ENCODE data around the gene CCDC185. TPM values are rescaled to one million over a fixed set of nuclear protein-coding genes. Genes with fewer than 3 reads are reported as not detected.

The CCDC185 gene
- total RNA-seq, 1 donor from 2014 or later = not detected

- Mint-ChIP-seq H3K4me3 (no peak overlapping the region), H3K9me3 (no peaks in the 10 kb centered on the region), H3K27me3 (ENCODE audit: low read depth) (peaks cover 42% of the 10 kb centered on the region), H3K36me3 (no peaks in the 10 kb centered on the region), H3K27ac (no peak overlapping the region), H3K4me1 (no peaks in the 10 kb centered on the region)
- no peak for DNase-seq (ENCODE audit: low spot score in 2 of 2, unreplicated experiment in 2 of 2)
- no peak for TF ChIP-seq CTCF (IDR thresholded peaks at IDR 0.05; ENCODE audit: unreplicated experiment)
These were observed 45.6 kb upstream of the CCDC185 start for GRCh38 chr1:223347583-223347982.

DNA sequence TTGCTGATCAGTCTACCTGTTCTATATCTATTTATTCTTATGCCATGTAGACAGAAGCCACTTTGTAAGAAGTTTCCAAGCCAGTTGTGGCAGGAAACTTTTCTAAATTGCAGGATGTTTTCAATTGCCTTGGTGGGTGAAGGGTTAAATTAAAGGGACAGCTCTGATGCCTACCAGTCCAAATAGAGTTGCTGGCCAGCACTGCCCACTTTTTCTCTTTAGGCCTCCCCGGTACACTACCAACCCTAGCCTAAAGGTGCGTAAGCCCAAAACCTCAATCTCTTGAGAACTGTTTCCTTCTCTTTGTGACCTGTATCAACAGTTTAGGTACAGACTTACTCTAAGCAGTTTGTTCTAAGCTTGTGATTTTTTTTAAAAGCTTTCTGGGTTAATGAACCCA, 44.8 kb upstream of the CCDC185 start:
- DNase-seq (ENCODE audit: low spot score in 2 of 2, unreplicated experiment in 2 of 2) = no peak
- peaks cover 50% of the 10 kb centered on the region for H3K27me3 Mint-ChIP-seq (ENCODE audit: low read depth)
- H3K36me3 Mint-ChIP-seq = no peaks in the 10 kb centered on the region
- H3K4me3 Mint-ChIP-seq = no peak overlapping the region
- no peaks in the 10 kb centered on the region for H3K4me1 Mint-ChIP-seq
- TF ChIP-seq CTCF (IDR thresholded peaks at IDR 0.05; ENCODE audit: unreplicated experiment) = no peak
- H3K27ac Mint-ChIP-seq = no peak overlapping the region
- H3K9me3 Mint-ChIP-seq = no peaks in the 10 kb centered on the region

- DNase-seq (ENCODE audit: low spot score in 2 of 2, unreplicated experiment in 2 of 2) = no peak
- Mint-ChIP-seq H3K4me1 (no peaks in the 10 kb centered on the region), H3K27me3 (ENCODE audit: low read depth) (peaks cover 55% of the 10 kb centered on the region), H3K27ac (no peak overlapping the region), H3K9me3 (no peaks in the 10 kb centered on the region), H3K36me3 (no peaks in the 10 kb centered on the region), H3K4me3 (no peak overlapping the region)
- TF ChIP-seq CTCF (IDR thresholded peaks at IDR 0.05; ENCODE audit: unreplicated experiment) = no peak
These were observed 44.0 kb upstream of the CCDC185 start for GRCh38 chr1:223349241-223349640.

DNA sequence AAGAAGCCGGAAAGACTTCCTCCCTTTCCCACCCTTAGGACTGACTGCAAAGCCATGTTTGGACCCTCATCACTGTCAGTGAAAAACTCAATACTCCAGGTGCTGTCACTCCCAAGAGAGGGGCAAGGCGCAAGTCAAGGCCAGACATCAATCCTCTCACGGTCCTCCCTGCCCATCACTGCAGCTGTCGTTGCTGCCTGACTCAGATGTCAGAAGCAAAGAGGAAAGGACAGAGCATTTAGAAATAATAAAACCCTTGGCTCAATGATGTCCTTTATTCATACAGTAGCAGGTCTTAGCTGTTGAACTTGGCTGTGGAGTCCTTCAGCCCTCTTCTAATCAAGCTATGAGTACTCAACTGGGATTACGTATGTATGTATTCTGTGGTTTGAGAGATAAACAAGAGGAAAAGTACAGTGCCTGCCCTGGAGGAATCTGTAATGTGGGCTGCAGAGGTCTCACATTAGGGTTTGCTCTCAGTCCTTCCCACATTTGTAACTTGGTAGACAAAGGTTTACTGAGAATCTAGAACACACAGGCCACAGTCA, 42.8 kb upstream of the CCDC185 start:
- Mint-ChIP-seq H3K36me3 (no peaks in the 10 kb centered on the region), H3K27me3 (ENCODE audit: low read depth) (peaks cover 64% of the 10 kb centered on the region), H3K4me1 (no peaks in the 10 kb centered on the region), H3K27ac (no peak overlapping the region), H3K4me3 (no peak overlapping the region), H3K9me3 (no peaks in the 10 kb centered on the region)
- TF ChIP-seq CTCF (IDR thresholded peaks at IDR 0.05; ENCODE audit: unreplicated experiment) = no peak
- DNase-seq (ENCODE audit: low spot score in 2 of 2, unreplicated experiment in 2 of 2) = no peak

GRCh38 chr1:223352944-223353343, 40.3 kb upstream of the CCDC185 start:
- Mint-ChIP-seq H3K4me1 (no peaks in the 10 kb centered on the region), H3K4me3 (no peak overlapping the region), H3K27ac (no peak overlapping the region), H3K9me3 (no peaks in the 10 kb centered on the region), H3K27me3 (ENCODE audit: low read depth) (peaks cover 76% of the 10 kb centered on the region), H3K36me3 (no peaks in the 10 kb centered on the region)
- TF ChIP-seq CTCF (IDR thresholded peaks at IDR 0.05; ENCODE audit: unreplicated experiment) = no peak
- DNase-seq (ENCODE audit: low spot score in 2 of 2, unreplicated experiment in 2 of 2) = no peak

DNA sequence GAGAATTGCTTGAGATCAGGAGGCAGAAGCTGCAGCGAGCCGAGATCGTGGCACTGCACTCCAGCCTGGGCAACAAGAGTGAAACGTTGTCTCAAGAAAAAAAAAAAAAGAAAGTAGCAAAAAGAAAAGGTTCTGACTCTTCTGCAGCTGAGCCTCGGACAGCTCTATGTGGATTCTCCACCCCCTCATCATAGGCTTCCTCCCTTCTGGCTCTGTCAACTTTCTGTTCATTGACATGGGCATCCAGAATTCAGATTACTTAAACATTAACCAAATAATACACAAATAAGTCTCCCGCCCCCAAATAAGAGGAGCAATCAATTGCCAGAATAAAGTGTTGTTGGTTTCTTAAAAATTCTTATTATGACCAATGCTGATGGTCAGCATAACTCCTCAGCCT, 39.3 kb upstream of the CCDC185 start:
- Mint-ChIP-seq H3K27me3 (ENCODE audit: low read depth) (peaks cover 86% of the 10 kb centered on the region), H3K4me1 (no peaks in the 10 kb centered on the region), H3K36me3 (no peaks in the 10 kb centered on the region), H3K4me3 (no peak overlapping the region), H3K27ac (no peak overlapping the region), H3K9me3 (no peaks in the 10 kb centered on the region)
- TF ChIP-seq CTCF (IDR thresholded peaks at IDR 0.05; ENCODE audit: unreplicated experiment) = no peak
- DNase-seq (ENCODE audit: low spot score in 2 of 2, unreplicated experiment in 2 of 2) = no peak
